WTC11 (cell line): ENCODE data around the gene GLB1L3. TPM values are rescaled to one million over a fixed set of nuclear protein-coding genes. Genes with fewer than 3 reads are reported as not detected.

ENCODE experiments used
- ATAC-seq: fragments of 200-7000 bp; cut with Tn5 transposase; 2 replicates; pipeline ENCODE4 v1.10.0; 2021; ENCODE audit warnings: mild to moderate bottlenecking, moderate library complexity
- CTCF ChIA-PET: fragments of 300-600 bp; sonication (Branson Sonifier 250); formaldehyde crosslinking; loops from one replicate; lab custom pipeline; 2021; ENCODE audit warnings: antibody characterized with exemption; lab: Charles Lee
- POLR2A ChIA-PET: fragments of 350-600 bp; sonication (Branson Sonifier 250); formaldehyde crosslinking; loops from one replicate; lab custom pipeline; 2021; ENCODE audit warnings: antibody characterized with exemption; lab: Charles Lee
- DNase-seq: peaks from one replicate; pipeline ENCODE4 v3.0.0; 2021; ENCODE audit warnings: low spot score
- H3K27ac Mint-ChIP-seq: 2 replicates; pipeline ENCODE4 v1.8.0; 2021; ENCODE audit warnings: mixed read lengths
- H3K27me3 Mint-ChIP-seq: 2 replicates; pipeline ENCODE4 v1.8.0; 2021; ENCODE audit warnings: low read depth, mild to moderate bottlenecking, moderate library complexity, mixed read lengths
- H3K36me3 Mint-ChIP-seq: 2 replicates; pipeline ENCODE4 v1.8.0; 2021; ENCODE audit warnings: mixed read lengths
- H3K4me1 Mint-ChIP-seq: 2 replicates; pipeline ENCODE4 v1.8.0; 2022; ENCODE audit warnings: mixed read lengths
- H3K4me3 Mint-ChIP-seq: 2 replicates; pipeline ENCODE4 v1.8.0; 2021; ENCODE audit warnings: mild to moderate bottlenecking, moderate library complexity, mixed read lengths
- H3K9me3 Mint-ChIP-seq: 2 replicates; pipeline ENCODE4 v1.8.0; 2021; ENCODE audit warnings: mixed read lengths
- ATF1 ChIP-seq: sonication (generic); formaldehyde crosslinking; IDR thresholded peaks from 2 replicates; pipeline ENCODE4 v1.8.1; 2023; ENCODE audit warnings: mild to moderate bottlenecking, moderate library complexity, missing genetic modification reagents
- CREM ChIP-seq: sonication (generic); formaldehyde crosslinking; IDR thresholded peaks from 2 replicates; pipeline ENCODE4 v1.8.1; 2022; ENCODE audit warnings: mild to moderate bottlenecking, missing genetic modification reagents, moderate library complexity
- E2F5 ChIP-seq: sonication (generic); formaldehyde crosslinking; IDR thresholded peaks from 2 replicates; pipeline ENCODE4 v1.8.1; 2022; ENCODE audit warnings: mild to moderate bottlenecking, moderate library complexity, missing genetic modification reagents
- GTF2I ChIP-seq: fragments of 250-450 bp; sonication (Bioruptor Pico); conservative IDR thresholded peaks from 2 replicates; pipeline ENCODE4 v1.4.0; 2021; ENCODE audit warnings: mild to moderate bottlenecking
- IRF2 ChIP-seq: sonication (generic); formaldehyde crosslinking; IDR thresholded peaks from 2 replicates; pipeline ENCODE4 v1.8.0; 2022; ENCODE audit warnings: low read depth, missing genetic modification reagents, borderline replicate concordance
- KAT7 ChIP-seq: sonication (generic); formaldehyde crosslinking; IDR thresholded peaks from 2 replicates; pipeline ENCODE4 v1.8.1; 2023; ENCODE audit warnings: missing genetic modification reagents, mild to moderate bottlenecking, borderline replicate concordance
- MXD4 ChIP-seq: fragments of 250-450 bp; sonication (Bioruptor Pico); IDR thresholded peaks from 2 replicates; pipeline ENCODE4 v1.8.0; 2021; ENCODE audit warnings: mild to moderate bottlenecking, moderate library complexity, borderline replicate concordance
- NFE2L1 ChIP-seq: sonication (generic); formaldehyde crosslinking; IDR thresholded peaks from 2 replicates; pipeline ENCODE4 v1.8.1; 2023; ENCODE audit warnings: missing genetic modification reagents
- NFYB ChIP-seq: sonication (generic); formaldehyde crosslinking; conservative IDR thresholded peaks from 2 replicates; pipeline ENCODE4 v1.8.0; 2022; ENCODE audit warnings: low read depth, missing genetic modification reagents
- OVOL2 ChIP-seq: fragments of 250-450 bp; sonication (Bioruptor Pico); IDR thresholded peaks from 2 replicates; pipeline ENCODE4 v1.9.0; 2021; ENCODE audit warnings: mild to moderate bottlenecking, borderline replicate concordance
- PRDM15 ChIP-seq: sonication (generic); formaldehyde crosslinking; IDR thresholded peaks from 2 replicates; pipeline ENCODE4 v1.8.0; 2022; ENCODE audit warnings: missing genetic modification reagents
- TCF7 ChIP-seq: sonication (generic); formaldehyde crosslinking; IDR thresholded peaks from 2 replicates; pipeline ENCODE4 v1.8.0; 2022; ENCODE audit warnings: mild to moderate bottlenecking, low read depth, missing genetic modification reagents, moderate library complexity
- TEAD1 ChIP-seq: sonication (generic); formaldehyde crosslinking; IDR thresholded peaks from 2 replicates; pipeline ENCODE4 v1.8.0; 2022; ENCODE audit warnings: mild to moderate bottlenecking, missing genetic modification reagents
- TP53 ChIP-seq: sonication (generic); formaldehyde crosslinking; IDR thresholded peaks from 2 replicates; pipeline ENCODE4 v1.8.1; 2023; ENCODE audit warnings: mild to moderate bottlenecking, missing genetic modification reagents
- ZMAT4 ChIP-seq: fragments of 250-450 bp; sonication (Bioruptor Pico); IDR thresholded peaks from 2 replicates; pipeline ENCODE4 v1.9.0; 2021; ENCODE audit warnings: mild to moderate bottlenecking
- ZNF138 ChIP-seq: sonication (generic); formaldehyde crosslinking; conservative IDR thresholded peaks from 2 replicates; pipeline ENCODE4 v1.8.1; 2022; ENCODE audit warnings: mild to moderate bottlenecking, moderate library complexity, missing genetic modification reagents
- total RNA-seq: library from RNA; stranded (reverse); gene quantifications from 3 replicates; pipeline ENCODE4 v1.2.3, GENCODE V29; 2021
- TF ChIP-seq, protein P1 (sequence below): sonication (generic); formaldehyde crosslinking; IDR thresholded peaks from 2 replicates; pipeline ENCODE4 v1.8.0; 2022; ENCODE audit warnings: mild to moderate bottlenecking, missing genetic modification reagents
- TF ChIP-seq, protein P2 (sequence below): sonication (generic); formaldehyde crosslinking; IDR thresholded peaks from 2 replicates; pipeline ENCODE4 v1.8.0; 2023; ENCODE audit warnings: mild to moderate bottlenecking, missing genetic modification reagents
- TF ChIP-seq, protein P3 (sequence below): fragments of 250-450 bp; sonication (Bioruptor Pico); conservative IDR thresholded peaks from 2 replicates; pipeline ENCODE4 v1.9.0; 2021; ENCODE audit warnings: mild to moderate bottlenecking

GLB1L3 gene
- total RNA-seq, 1 experiment from 2014 or later = 50.2 TPM

- ChIA-PET POLR2A (no interaction called here), CTCF (no interaction called here)
- ATAC-seq (no peak), DNase-seq (no peak)
- Mint-ChIP-seq H3K27me3 (peaks cover 12% of the 10 kb centered on the region), H3K4me1 (peaks cover 15% of the 10 kb centered on the region), H3K4me3 (no peak overlapping the region), H3K9me3 (no peaks in the 10 kb centered on the region), H3K36me3 (no peaks in the 10 kb centered on the region), H3K27ac (no peak overlapping the region)
- TF ChIP-seq, protein P1, sequence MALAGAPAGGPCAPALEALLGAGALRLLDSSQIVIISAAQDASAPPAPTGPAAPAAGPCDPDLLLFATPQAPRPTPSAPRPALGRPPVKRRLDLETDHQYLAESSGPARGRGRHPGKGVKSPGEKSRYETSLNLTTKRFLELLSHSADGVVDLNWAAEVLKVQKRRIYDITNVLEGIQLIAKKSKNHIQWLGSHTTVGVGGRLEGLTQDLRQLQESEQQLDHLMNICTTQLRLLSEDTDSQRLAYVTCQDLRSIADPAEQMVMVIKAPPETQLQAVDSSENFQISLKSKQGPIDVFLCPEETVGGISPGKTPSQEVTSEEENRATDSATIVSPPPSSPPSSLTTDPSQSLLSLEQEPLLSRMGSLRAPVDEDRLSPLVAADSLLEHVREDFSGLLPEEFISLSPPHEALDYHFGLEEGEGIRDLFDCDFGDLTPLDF (CRISPR knock-in tag) = no peak
- TF ChIP-seq TEAD1 (CRISPR knock-in tag) (no peak), NFYB (CRISPR knock-in tag) (no peak), KAT7 (CRISPR knock-in tag) (no peak), GTF2I (CRISPR knock-in tag) (no peak), E2F5 (CRISPR knock-in tag) (no peak), TP53 (CRISPR knock-in tag) (no peak), NFE2L1 (CRISPR knock-in tag) (no peak), CREM (CRISPR knock-in tag) (no peak)
- TF ChIP-seq, protein P2, sequence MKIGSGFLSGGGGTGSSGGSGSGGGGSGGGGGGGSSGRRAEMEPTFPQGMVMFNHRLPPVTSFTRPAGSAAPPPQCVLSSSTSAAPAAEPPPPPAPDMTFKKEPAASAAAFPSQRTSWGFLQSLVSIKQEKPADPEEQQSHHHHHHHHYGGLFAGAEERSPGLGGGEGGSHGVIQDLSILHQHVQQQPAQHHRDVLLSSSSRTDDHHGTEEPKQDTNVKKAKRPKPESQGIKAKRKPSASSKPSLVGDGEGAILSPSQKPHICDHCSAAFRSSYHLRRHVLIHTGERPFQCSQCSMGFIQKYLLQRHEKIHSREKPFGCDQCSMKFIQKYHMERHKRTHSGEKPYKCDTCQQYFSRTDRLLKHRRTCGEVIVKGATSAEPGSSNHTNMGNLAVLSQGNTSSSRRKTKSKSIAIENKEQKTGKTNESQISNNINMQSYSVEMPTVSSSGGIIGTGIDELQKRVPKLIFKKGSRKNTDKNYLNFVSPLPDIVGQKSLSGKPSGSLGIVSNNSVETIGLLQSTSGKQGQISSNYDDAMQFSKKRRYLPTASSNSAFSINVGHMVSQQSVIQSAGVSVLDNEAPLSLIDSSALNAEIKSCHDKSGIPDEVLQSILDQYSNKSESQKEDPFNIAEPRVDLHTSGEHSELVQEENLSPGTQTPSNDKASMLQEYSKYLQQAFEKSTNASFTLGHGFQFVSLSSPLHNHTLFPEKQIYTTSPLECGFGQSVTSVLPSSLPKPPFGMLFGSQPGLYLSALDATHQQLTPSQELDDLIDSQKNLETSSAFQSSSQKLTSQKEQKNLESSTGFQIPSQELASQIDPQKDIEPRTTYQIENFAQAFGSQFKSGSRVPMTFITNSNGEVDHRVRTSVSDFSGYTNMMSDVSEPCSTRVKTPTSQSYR = no peak
Measured at GRCh38 chr11:134363161-134363560, 87.0 kb downstream of the GLB1L3 start.

- Mint-ChIP-seq H3K36me3 (no peaks in the 10 kb centered on the region), H3K27ac (no peak overlapping the region), H3K9me3 (no peaks in the 10 kb centered on the region), H3K27me3 (peaks cover 12% of the 10 kb centered on the region), H3K4me3 (no peak overlapping the region), H3K4me1 (peaks cover 15% of the 10 kb centered on the region)
- ChIA-PET CTCF (no interaction called here), POLR2A (no interaction called here)
- no peak for TF ChIP-seq PRDM15 (CRISPR knock-in tag)
- TF ChIP-seq ZMAT4 = no peak
- TF ChIP-seq TCF7 (CRISPR knock-in tag) = no peak
- no peak for TF ChIP-seq ZNF138
- no peak for TF ChIP-seq GTF2I (CRISPR knock-in tag)
- no peak for TF ChIP-seq OVOL2 (CRISPR knock-in tag)
- TF ChIP-seq, protein P2 = no peak
- no peak for TF ChIP-seq MXD4 (CRISPR knock-in tag)
- TF ChIP-seq, protein P3, sequence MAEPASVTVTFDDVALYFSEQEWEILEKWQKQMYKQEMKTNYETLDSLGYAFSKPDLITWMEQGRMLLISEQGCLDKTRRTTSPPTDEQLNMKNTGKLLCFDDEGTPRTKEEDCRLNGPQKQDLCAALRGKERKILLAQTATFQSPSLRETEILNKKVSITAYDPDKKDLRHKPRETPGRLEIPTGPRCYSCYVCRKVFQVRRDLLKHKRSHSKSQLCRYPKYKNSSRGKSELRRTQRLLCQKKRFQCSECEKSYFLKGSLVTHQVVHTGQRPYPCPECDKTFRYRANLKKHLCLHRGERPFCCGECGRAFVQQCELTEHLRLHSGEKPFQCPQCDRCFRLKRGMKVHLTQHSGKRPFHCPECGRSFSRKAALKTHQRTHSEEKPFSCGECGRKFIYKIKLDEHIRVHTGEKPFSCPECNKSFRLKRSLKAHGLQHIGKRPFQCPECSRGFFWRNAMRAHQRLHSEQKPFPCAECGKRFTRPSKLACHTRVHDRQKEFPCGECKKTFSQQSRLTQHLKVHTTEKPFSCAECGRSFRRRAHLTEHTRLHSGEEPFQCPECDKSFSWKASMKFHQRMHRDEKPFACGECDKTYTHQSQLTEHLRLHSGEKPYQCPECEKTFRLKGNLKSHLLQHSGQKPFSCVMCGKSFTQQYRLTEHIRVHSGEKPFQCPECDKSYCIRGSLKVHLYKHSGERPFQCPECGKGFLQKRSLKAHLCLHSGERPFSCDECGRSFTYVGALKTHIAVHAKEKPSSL = no peak
- no peak for TF ChIP-seq ATF1 (CRISPR knock-in tag)
- TF ChIP-seq IRF2 = no peak
- ATAC-seq (no peak), DNase-seq (no peak)
Measured at GRCh38 chr11:134363592-134363991, 87.4 kb downstream of the GLB1L3 start.
